Measurements from ENCODE around the gene CYP17A1. TPM values are rescaled to one million over a fixed set of nuclear protein-coding genes. Genes with fewer than 3 reads are reported as not detected.

The CYP17A1 gene
- total and polyA plus RNA-seq, 2 experiments from 2014 or later, result not detected

DNA sequence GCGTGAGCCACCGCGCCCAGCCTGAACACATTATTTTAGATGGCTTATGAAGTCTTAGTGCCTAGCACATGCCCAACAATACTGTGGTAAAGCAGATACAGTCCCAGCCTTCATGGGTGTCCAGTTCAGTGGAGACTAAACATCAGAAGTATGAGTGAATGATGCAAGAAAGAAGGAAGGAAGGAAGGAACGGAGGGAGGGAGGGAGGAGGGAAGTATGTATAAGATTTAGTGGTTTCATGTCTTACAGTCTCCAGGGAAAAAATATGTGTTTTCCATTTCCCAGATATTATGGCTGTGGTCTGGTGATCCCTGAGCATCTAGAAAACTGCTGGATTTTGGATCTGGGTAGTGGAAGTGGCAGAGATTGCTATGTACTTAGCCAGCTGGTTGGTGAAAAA is 35.0 kb upstream of the CYP17A1 start:
- Histone ChIP-seq H2AFZ (no peak overlapping the region), H3K9me2 (ENCODE audit: insufficient read depth) (no peaks in the 10 kb centered on the region), H3K4me1 (ENCODE audit: insufficient read depth) (no peaks in the 10 kb centered on the region), H3K9me3 (ENCODE audit: low read depth) (no peaks in the 10 kb centered on the region), H3K4me2 (ENCODE audit: unreplicated experiment) (no peak overlapping the region), H3K4me3 (no peak overlapping the region), H3K9ac (no peak overlapping the region), H3K36me3 (ENCODE audit: low read depth) (no peaks in the 10 kb centered on the region), H3F3A (ENCODE audit: insufficient read depth) (no peaks in the 10 kb centered on the region), H3K79me2 (ENCODE audit: insufficient read depth) (no peaks in the 10 kb centered on the region), H3K27me3 (replicated peaks; ENCODE audit: insufficient read depth) (no peaks in the 10 kb centered on the region), H3K27ac (no peak overlapping the region), H4K20me1 (ENCODE audit: insufficient read depth) (no peaks in the 10 kb centered on the region)
- DNase-seq, result no peak
- 77 to 88% methylated on average over 4 of the region's 4 CpGs for WGBS, 2 experiments (ENCODE audit: low coverage in 1 of 2, low lambda C conversion rate in 2 of 2, missing lambda C conversion rate in 2 of 2)
- TF ChIP-seq EZH2phosphoT487 (IDR thresholded peaks at IDR 0.05; ENCODE audit: insufficient read depth, low read depth), result no peak
- no peak for TF ChIP-seq EZH2 (IDR thresholded peaks at IDR 0.05; ENCODE audit: insufficient read depth, poor library complexity, severe bottlenecking)
- in situ Hi-C loops (cut with MboI), result no loop called here

DNA sequence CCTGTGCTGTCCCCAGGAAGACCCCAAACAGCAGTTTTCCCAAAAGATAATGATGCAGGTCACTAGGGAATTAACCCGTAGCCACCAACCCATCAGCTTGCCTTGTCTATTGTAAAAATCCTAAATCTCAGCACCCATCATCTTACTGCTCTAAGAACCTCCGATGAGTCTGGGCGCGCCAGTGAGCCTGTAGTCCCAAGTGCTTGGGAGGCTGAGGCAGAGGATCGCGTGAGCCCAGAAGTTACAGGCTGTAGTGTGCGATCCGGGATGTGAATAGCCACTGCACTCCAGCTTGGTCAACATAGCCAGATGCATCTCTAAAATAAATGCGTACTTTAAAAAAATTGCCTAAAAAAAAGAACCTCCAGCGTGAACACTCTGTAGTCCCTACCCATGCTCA is 33.0 kb upstream of the CYP17A1 start:
- Histone ChIP-seq H3K4me3 (no peak overlapping the region), H3K9ac (no peak overlapping the region), H3K4me1 (ENCODE audit: insufficient read depth) (no peaks in the 10 kb centered on the region), H2AFZ (peak overlapping the region; percentile 79), H3K4me2 (ENCODE audit: unreplicated experiment) (no peak overlapping the region), H3K36me3 (ENCODE audit: low read depth) (no peaks in the 10 kb centered on the region), H3K9me3 (ENCODE audit: low read depth) (no peaks in the 10 kb centered on the region), H3K27me3 (replicated peaks; ENCODE audit: insufficient read depth) (no peaks in the 10 kb centered on the region), H3K9me2 (ENCODE audit: insufficient read depth) (no peaks in the 10 kb centered on the region), H3K27ac (no peak overlapping the region), H3F3A (ENCODE audit: insufficient read depth) (no peaks in the 10 kb centered on the region), H3K79me2 (ENCODE audit: insufficient read depth) (no peaks in the 10 kb centered on the region), H4K20me1 (ENCODE audit: insufficient read depth) (no peaks in the 10 kb centered on the region)
- TF ChIP-seq EZH2phosphoT487 (IDR thresholded peaks at IDR 0.05; ENCODE audit: insufficient read depth, low read depth) (no peak), EZH2 (IDR thresholded peaks at IDR 0.05; ENCODE audit: insufficient read depth, poor library complexity, severe bottlenecking) (no peak)
- 82% methylated on average over 10 of the region's 10 CpGs for WGBS, 2 experiments (ENCODE audit: low coverage in 1 of 2, low lambda C conversion rate in 2 of 2, missing lambda C conversion rate in 2 of 2)
- DNase-seq, result no peak
- in situ Hi-C loops (cut with MboI), result no loop called here

DNA sequence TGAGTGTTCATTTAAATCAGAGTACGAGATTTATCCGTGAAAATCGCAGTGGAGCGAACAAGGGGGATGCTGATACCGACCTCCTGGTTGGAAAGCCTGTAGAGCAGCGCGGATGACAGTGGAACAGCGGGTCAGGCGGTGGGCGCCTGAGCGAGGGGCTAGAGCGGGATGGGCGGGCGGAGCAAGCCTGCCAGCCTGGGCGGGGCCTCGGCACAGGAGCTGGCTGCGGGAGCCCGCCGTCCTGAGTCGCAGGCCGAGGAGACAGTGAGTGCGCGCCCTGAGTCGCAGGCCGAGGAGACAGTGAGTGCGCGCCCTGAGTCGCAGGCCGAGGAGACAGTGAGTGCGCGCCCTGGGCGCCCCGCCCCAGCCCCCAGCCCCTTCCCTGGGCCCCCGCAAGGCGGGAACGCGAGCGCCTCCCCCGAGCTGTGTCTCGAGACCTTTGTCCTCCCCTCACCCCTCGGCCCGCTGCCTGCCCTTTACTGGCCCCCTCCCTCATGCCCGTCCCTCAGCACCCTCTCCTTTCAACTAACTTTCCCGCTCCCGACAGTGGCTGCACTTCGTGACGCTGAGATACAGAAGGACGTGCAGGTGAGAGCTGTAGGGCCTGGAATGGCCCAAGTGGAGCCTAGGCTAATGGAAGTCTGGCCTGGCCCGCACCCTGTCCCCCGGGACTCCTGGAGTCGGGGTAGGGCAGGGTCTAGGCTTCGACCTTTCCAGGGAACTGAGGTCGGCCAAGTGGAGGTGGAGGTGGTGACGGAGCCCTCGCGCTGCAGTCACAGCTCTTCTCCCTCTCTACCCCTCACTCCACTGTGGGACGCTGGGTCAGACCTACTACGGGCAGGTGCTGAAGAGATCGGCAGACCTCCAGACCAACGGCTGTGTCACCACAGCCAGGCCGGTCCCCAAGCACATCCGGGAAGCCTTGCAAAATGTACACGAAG is 32.3 kb upstream of the CYP17A1 start, which contains the start of gene AS3MT:
TSS of gene AS3MT (plus strand) at position 213 of the 941 bp plus-strand sequence. CDS start at position 336, 123 bp downstream.
- WGBS, 2 experiments (ENCODE audit: low coverage in 1 of 2, low lambda C conversion rate in 2 of 2, missing lambda C conversion rate in 2 of 2), result 6 to 9% methylated on average over 37 to 53 of the region's 63 CpGs
- no peaks in the 10 kb centered on the region for H3K9me3 ChIP-seq (ENCODE audit: low read depth)
- no peaks in the 10 kb centered on the region for H4K20me1 ChIP-seq (ENCODE audit: insufficient read depth)
- DNase-seq, result peak; percentile 53
- no peaks in the 10 kb centered on the region for H3K79me2 ChIP-seq (ENCODE audit: insufficient read depth)
- H3K4me3 ChIP-seq, result peak within 1 kb of the TSS; percentile 68
- no peaks in the 10 kb centered on the region for H3F3A ChIP-seq (ENCODE audit: insufficient read depth)
- H3K27me3 ChIP-seq (replicated peaks; ENCODE audit: insufficient read depth), result no peaks in the 10 kb centered on the region
- H3K4me2 ChIP-seq (ENCODE audit: unreplicated experiment), result peak within 1 kb of the TSS; percentile 86
- no peak within 1 kb of the TSS for H3K27ac ChIP-seq
- H3K9ac ChIP-seq, result peak within 1 kb of the TSS; percentile 61
- TF ChIP-seq EZH2phosphoT487 (IDR thresholded peaks at IDR 0.05; ENCODE audit: insufficient read depth, low read depth) (no peak), EZH2 (IDR thresholded peaks at IDR 0.05; ENCODE audit: insufficient read depth, poor library complexity, severe bottlenecking) (no peak)
- H3K36me3 ChIP-seq (ENCODE audit: low read depth), result no peaks in the 10 kb centered on the region
- H3K4me1 ChIP-seq (ENCODE audit: insufficient read depth), result no peaks in the 10 kb centered on the region
- H3K9me2 ChIP-seq (ENCODE audit: insufficient read depth), result no peaks in the 10 kb centered on the region
- in situ Hi-C loops (cut with MboI), result no loop called here
- H2AFZ ChIP-seq, result peak within 1 kb of the TSS; percentile 79

DNA sequence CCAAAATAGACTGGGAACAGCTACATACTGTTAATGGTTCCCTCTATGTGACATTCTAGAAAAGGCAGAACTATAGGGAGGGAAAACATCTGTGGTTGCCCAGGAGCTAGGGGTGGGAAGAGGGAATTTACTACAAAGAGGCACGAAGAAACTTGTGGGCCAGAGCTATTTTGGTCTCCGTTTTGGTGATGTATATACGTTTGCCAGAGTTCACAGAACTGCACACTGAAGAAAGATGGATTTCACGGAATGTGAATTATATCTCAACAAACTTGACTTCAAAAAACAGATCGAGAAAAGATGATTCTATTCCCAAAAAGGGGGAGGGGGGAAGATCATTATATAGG is 31.7 kb upstream of the CYP17A1 start:
- Histone ChIP-seq H3K9me2 (ENCODE audit: insufficient read depth) (no peaks in the 10 kb centered on the region), H3K4me2 (ENCODE audit: unreplicated experiment) (peak overlapping the region; percentile 86), H3K79me2 (ENCODE audit: insufficient read depth) (no peaks in the 10 kb centered on the region), H3F3A (ENCODE audit: insufficient read depth) (no peaks in the 10 kb centered on the region), H3K27me3 (replicated peaks; ENCODE audit: insufficient read depth) (no peaks in the 10 kb centered on the region), H3K9me3 (ENCODE audit: low read depth) (no peaks in the 10 kb centered on the region), H3K27ac (no peak overlapping the region), H3K9ac (peak overlapping the region; percentile 61), H3K4me3 (peak overlapping the region; percentile 68), H3K4me1 (ENCODE audit: insufficient read depth) (no peaks in the 10 kb centered on the region), H4K20me1 (ENCODE audit: insufficient read depth) (no peaks in the 10 kb centered on the region), H2AFZ (peak overlapping the region; percentile 79), H3K36me3 (ENCODE audit: low read depth) (no peaks in the 10 kb centered on the region)
- 47 to 50% methylated on average over 5 of the region's 5 CpGs for WGBS, 2 experiments (ENCODE audit: low coverage in 1 of 2, low lambda C conversion rate in 2 of 2, missing lambda C conversion rate in 2 of 2)
- in situ Hi-C loops (cut with MboI), result no loop called here
- no peak for TF ChIP-seq EZH2 (IDR thresholded peaks at IDR 0.05; ENCODE audit: insufficient read depth, poor library complexity, severe bottlenecking)
- TF ChIP-seq EZH2phosphoT487 (IDR thresholded peaks at IDR 0.05; ENCODE audit: insufficient read depth, low read depth), result no peak
- peak; percentile 5 for DNase-seq
